K562 (cell line): ENCODE measurements around the gene ODC1. TPM values are rescaled to one million over a fixed set of nuclear protein-coding genes. Genes with fewer than 3 reads are reported as not detected.

ENCODE experiments used
- ATF3 ChIP-seq, 2 experiments: fragments of 450-650 bp in 1 of 2; sonication (generic) in 1 of 2; formaldehyde crosslinking in 1 of 2; IDR thresholded peaks in 1 of 2; conservative IDR thresholded peaks in 1 of 2; 2 replicates each; pipeline versions ENCODE4 v1.6.1 to v1.8.1; 2016 to 2023; ENCODE audit warnings: mild to moderate bottlenecking in 2 of 2, moderate library complexity in 2 of 2, inconsistent platforms in 1 of 2, missing genetic modification reagents in 1 of 2
- BHLHE40 ChIP-seq: IDR thresholded peaks from 2 replicates; pipeline ENCODE4 v1.6.1; 2011; ENCODE audit warnings: low read length, improper control_type of control experiment
- CREB1 ChIP-seq, 2 experiments: sonication (generic) in 1 of 2; formaldehyde crosslinking in 1 of 2; IDR thresholded peaks; 2 replicates each; pipeline versions ENCODE4 v1.6.1 to v1.8.0; 2012 to 2022; ENCODE audit warnings: inconsistent platforms in 1 of 2, mild to moderate bottlenecking in 1 of 2, missing genetic modification reagents in 1 of 2, moderate library complexity in 1 of 2
- HNRNPLL ChIP-seq: fragments of 200-400 bp; formaldehyde crosslinking; IDR thresholded peaks from 2 replicates; pipeline ENCODE4 v1.6.1; 2017; ENCODE audit warnings: low read length, low read depth, mild to moderate bottlenecking; ENCODE audit not compliant: poor library complexity, severe bottlenecking
- HOMEZ ChIP-seq: fragments of 250-450 bp; sonication (Bioruptor Pico); IDR thresholded peaks from 2 replicates; pipeline ENCODE4 v1.4.0; 2020; ENCODE audit warnings: mild to moderate bottlenecking, moderate library complexity
- L3MBTL2 ChIP-seq: fragments of 450-650 bp; IDR thresholded peaks from 2 replicates; pipeline ENCODE4 v1.6.1; 2016; ENCODE audit warnings: mild to moderate bottlenecking, moderate library complexity
- NFIC ChIP-seq: fragments of 450-650 bp; IDR thresholded peaks from 2 replicates; pipeline ENCODE4 v1.6.1; 2017; ENCODE audit warnings: mild to moderate bottlenecking, inconsistent platforms
- NFXL1 ChIP-seq: fragments of 450-650 bp; formaldehyde crosslinking; IDR thresholded peaks from 2 replicates; pipeline ENCODE4 v1.4.0; 2021; ENCODE audit warnings: mild to moderate bottlenecking
- PKNOX1 ChIP-seq: fragments of 450-650 bp; IDR thresholded peaks from 2 replicates; pipeline ENCODE4 v1.6.1; 2016
- RBM25 ChIP-seq: fragments of 200-400 bp; formaldehyde crosslinking; IDR thresholded peaks from 2 replicates; pipeline ENCODE4 v1.6.1; 2018; ENCODE audit warnings: low read length, low read depth, moderate library complexity; ENCODE audit not compliant: severe bottlenecking
- SMAD4 ChIP-seq: fragments of 250-450 bp; sonication (Bioruptor Pico); conservative IDR thresholded peaks from 2 replicates; pipeline ENCODE4 v1.8.0; 2021; ENCODE audit warnings: inconsistent platforms, mild to moderate bottlenecking, moderate library complexity
- THRB ChIP-seq: fragments of 450-650 bp; formaldehyde crosslinking; conservative IDR thresholded peaks from 2 replicates; pipeline ENCODE4 v1.4.0; 2022; ENCODE audit warnings: mild to moderate bottlenecking, missing genetic modification characterization
- ZBTB49 ChIP-seq: sonication (generic); formaldehyde crosslinking; IDR thresholded peaks from 2 replicates; pipeline ENCODE4 v1.8.0; 2022; ENCODE audit warnings: missing genetic modification reagents, mild to moderate bottlenecking, borderline replicate concordance
- ZNF134 ChIP-seq: fragments of 250-450 bp; sonication (Bioruptor Pico); conservative IDR thresholded peaks from 2 replicates; pipeline ENCODE4 v1.4.0; 2020
- ZNF282 ChIP-seq: sonication (generic); formaldehyde crosslinking; IDR thresholded peaks from 2 replicates; pipeline ENCODE4 v1.8.1; 2023; ENCODE audit warnings: missing genetic modification reagents
- ZNF3 ChIP-seq: fragments of 250-450 bp; sonication (Bioruptor Pico); IDR thresholded peaks from 2 replicates; pipeline ENCODE4 v1.5.0; 2021; ENCODE audit warnings: mild to moderate bottlenecking, moderate library complexity
- ZNF511 ChIP-seq: sonication (generic); formaldehyde crosslinking; IDR thresholded peaks from 2 replicates; pipeline ENCODE4 v1.8.0; 2022; ENCODE audit warnings: mild to moderate bottlenecking, missing genetic modification reagents
- polyA plus RNA-seq, 8 experiments: library from polyadenylated mRNA; depleted of rRNA in 4 of 8; stranded (reverse) in 5 of 8; unstranded in 3 of 8; fragments of >200 nt; fragmentation: Nextera tagmentation in 2 of 8; fragmentation: Illumina TruSeq in 1 of 8; extraction: Ambion mirVana in 2 of 8; extraction: Trizol in 1 of 8; gene quantifications; 2 replicates each; pipeline versions ENCODE4 v1.2.1 to v1.2.3, GENCODE V29; 2011 to 2014; ENCODE audit warnings: inconsistent platforms in 1 of 8, missing spikeins in 1 of 8
- total RNA-seq, 7 experiments: library from RNA; depleted of rRNA in 6 of 7; stranded (reverse); fragments of >200 nt in 6 of 7; fragmentation: Illumina TruSeq in 2 of 7; extraction: Trizol in 2 of 7; gene quantifications; 2 replicates each; pipeline versions ENCODE4 v1.2.1 to v1.2.3, GENCODE V29; 2011 to 2021; ENCODE audit warnings: low replicate concordance in 1 of 7

Gene ODC1
- total and polyA plus RNA-seq, 9 of the 15 experiments (the other 6 are each of a cell fraction or from before 2014, with no cell fraction given) = 142 to 563 (median 457) TPM

GRCh38 chr2:10497797-10498251 is 49.7 kb upstream of the ODC1 start (continued):
- TF ChIP-seq RBM25 (no peak), CREB1 (IDR thresholded peaks at IDR 0.05) (peak; percentile 52; the same call in 1 of the 2 replicates), CREB1 (CRISPR knock-in tag; IDR thresholded peaks at IDR 0.05) (peak; percentile 57; the same call in 1 of the 2 replicates), ATF3 (IDR thresholded peaks at IDR 0.05) (peak; percentile 96), ATF3 (CRISPR knock-in tag; conservative IDR thresholded peaks at IDR 0.05) (peak; percentile 84), ZNF3 (CRISPR knock-in tag) (no peak), L3MBTL2 (no peak), ZNF511 (CRISPR knock-in tag) (no peak), ZNF134 (no peak), SMAD4 (CRISPR knock-in tag) (peak; percentile 28; the same call in 1 of the 2 replicates), BHLHE40 (peak; percentile 96), PKNOX1 (peak; percentile 91), HOMEZ (CRISPR knock-in tag) (no peak), HNRNPLL (no peak), THRB (CRISPR knock-in tag) (no peak), ZNF282 (CRISPR knock-in tag) (no peak), NFXL1 (CRISPR knock-in tag) (no peak), ZBTB49 (CRISPR knock-in tag) (no peak), NFIC (peak; percentile 20; the same call in 1 of the 2 replicates)
